Activated B cell treated with CpG ODN at 0.5 μM for 24 hours (primary cell): Measurements from ENCODE around the gene TEAD3. TPM values are rescaled to one million over a fixed set of nuclear protein-coding genes. Genes with fewer than 3 reads are reported as not detected.

ENCODE experiments used
- ATAC-seq: fragments of 200-7000 bp; cut with Tn5 transposase; one replicate; pipeline ENCODE4 v1.10.0; 2021; ENCODE audit warnings: low read depth, mild to moderate bottlenecking, moderate library complexity
- CTCF ChIA-PET: fragments of 350-600 bp; sonication (Branson Sonifier 250); formaldehyde crosslinking; loops from one replicate; lab custom pipeline; 2021; ENCODE audit warnings: antibody characterized with exemption; lab: Charles Lee
- POLR2A ChIA-PET: fragments of 350-600 bp; sonication (Branson Sonifier 250); formaldehyde crosslinking; loops from one replicate; lab custom pipeline; 2021; ENCODE audit warnings: antibody characterized with exemption; lab: Charles Lee
- DNase-seq: peaks from one replicate; pipeline ENCODE4 v3.0.0; 2022
- H3K27ac Mint-ChIP-seq: one replicate; pipeline ENCODE4 v1.8.0; 2020; ENCODE audit warnings: mixed read lengths
- H3K27me3 Mint-ChIP-seq: one replicate; pipeline ENCODE4 v1.8.0; 2021; ENCODE audit warnings: mixed read lengths
- H3K36me3 Mint-ChIP-seq: one replicate; pipeline ENCODE4 v1.8.0; 2021; ENCODE audit warnings: low read depth, mixed read lengths
- H3K4me1 Mint-ChIP-seq: one replicate; pipeline ENCODE4 v1.8.0; 2021; ENCODE audit warnings: mixed read lengths
- H3K4me3 Mint-ChIP-seq: one replicate; pipeline ENCODE4 v1.8.0; 2020; ENCODE audit warnings: mild to moderate bottlenecking, mixed read lengths
- H3K9me3 Mint-ChIP-seq: one replicate; pipeline ENCODE4 v1.8.0; 2020; ENCODE audit warnings: mixed read lengths
- CTCF ChIP-seq: fragments of 200-600 bp; IDR thresholded peaks from one replicate; pipeline ENCODE4 v1.8.0; 2022; ENCODE audit warnings: antibody characterized with exemption, mild to moderate bottlenecking
- intact Hi-C: fragments of 100-400 bp; cut with micrococcal nuclease; formaldehyde crosslinking; loops from one replicate; pipeline ENCODE4 v1.15.1; 2024
- total RNA-seq: library from RNA; stranded (reverse); gene quantifications from 2 replicates; pipeline ENCODE4 v1.2.3, GENCODE V29; 2022

Gene TEAD3
- total RNA-seq, 1 donor from 2014 or later, result 0.13 TPM

GRCh38 chr6:35432291-35432690 is 64.6 kb downstream of the TEAD3 start:
- no peak overlapping the region for H3K4me3 Mint-ChIP-seq
- peaks cover 11% of the 10 kb centered on the region for H3K9me3 Mint-ChIP-seq
- ChIA-PET POLR2A (interaction anchor here (0.9 kb wide), 1 partner anchor 20 kb away, joined by 3 read pairs; the partner anchor contains the start of gene FANCE), CTCF (interaction anchor here (1.3 kb wide), 1 partner anchor 13 kb away, joined by 3 read pairs; no protein-coding TSS in a partner anchor)
- intact Hi-C loops, result no loop called here
- H3K4me1 Mint-ChIP-seq, result no peaks in the 10 kb centered on the region
- no peak overlapping the region for H3K27ac Mint-ChIP-seq
- H3K27me3 Mint-ChIP-seq, result no peaks in the 10 kb centered on the region
- DNase-seq (no peak), ATAC-seq (no peak)
- TF ChIP-seq CTCF, result no peak
- H3K36me3 Mint-ChIP-seq, result peaks cover 14% of the 10 kb centered on the region

GRCh38 chr6:35429463-35429862 is 67.4 kb downstream of the TEAD3 start:
- Mint-ChIP-seq H3K27me3 (no peaks in the 10 kb centered on the region), H3K9me3 (peaks cover 11% of the 10 kb centered on the region), H3K27ac (no peak overlapping the region), H3K4me1 (peaks cover 12% of the 10 kb centered on the region), H3K36me3 (peaks cover 41% of the 10 kb centered on the region), H3K4me3 (no peak overlapping the region)
- intact Hi-C loops, result no loop called here
- ATAC-seq (no peak), DNase-seq (no peak)
- ChIA-PET POLR2A (no interaction called here), CTCF (no interaction called here)
- TF ChIP-seq CTCF, result no peak

GRCh38 chr6:35428421-35429149 is 68.3 kb downstream of the TEAD3 start:
- DNase-seq, result no peak
- Mint-ChIP-seq H3K9me3 (peaks cover 11% of the 10 kb centered on the region), H3K4me1 (peaks cover 12% of the 10 kb centered on the region), H3K27ac (no peak overlapping the region), H3K36me3 (peaks cover 49% of the 10 kb centered on the region), H3K4me3 (no peak overlapping the region), H3K27me3 (no peaks in the 10 kb centered on the region)
- ChIA-PET POLR2A (no interaction called here), CTCF (no interaction called here)
- ATAC-seq, result no peak
- TF ChIP-seq CTCF, result no peak
- intact Hi-C loops, result no loop called here

- ChIA-PET POLR2A (no interaction called here), CTCF (no interaction called here)
- intact Hi-C loops, result no loop called here
- no peak overlapping the region for H3K4me3 Mint-ChIP-seq
- no peak overlapping the region for H3K27ac Mint-ChIP-seq
- H3K9me3 Mint-ChIP-seq, result peaks cover 11% of the 10 kb centered on the region
- peaks cover 51% of the 10 kb centered on the region for H3K36me3 Mint-ChIP-seq
- DNase-seq (no peak), ATAC-seq (no peak)
- H3K4me1 Mint-ChIP-seq, result peaks cover 12% of the 10 kb centered on the region
- H3K27me3 Mint-ChIP-seq, result no peaks in the 10 kb centered on the region
- no peak for TF ChIP-seq CTCF
These were observed 69.0 kb downstream of the TEAD3 start for GRCh38 chr6:35427851-35428321.

- CTCF ChIA-PET, result no interaction called here
- intact Hi-C loops, result no loop called here
- DNase-seq (no peak), ATAC-seq (no peak)
- no peak overlapping the region for H3K4me3 Mint-ChIP-seq
- H3K9me3 Mint-ChIP-seq, result peaks cover 11% of the 10 kb centered on the region
- peaks cover 54% of the 10 kb centered on the region for H3K36me3 Mint-ChIP-seq
- H3K27ac Mint-ChIP-seq, result no peak overlapping the region
- POLR2A ChIA-PET, result no interaction called here
- H3K27me3 Mint-ChIP-seq, result no peaks in the 10 kb centered on the region
- TF ChIP-seq CTCF, result no peak
- H3K4me1 Mint-ChIP-seq, result peaks cover 12% of the 10 kb centered on the region
These were observed 69.4 kb downstream of the TEAD3 start for GRCh38 chr6:35427435-35427834.
